Type B pancreatic cell (in vitro differentiated cells): ENCODE results near the gene CASR. TPM values are rescaled to one million over a fixed set of nuclear protein-coding genes. Genes with fewer than 3 reads are reported as not detected.

Experiments
- DNase-seq: peaks from one replicate; pipeline ENCODE4 v3.0.0; 2021; ENCODE audit warnings: mixed read lengths; ENCODE audit not compliant: unreplicated experiment; ENCODE audit errors: extremely low spot score
- H3K27ac Mint-ChIP-seq: 2 replicates; pipeline ENCODE4 v1.8.0; 2021; ENCODE audit warnings: mild to moderate bottlenecking, mixed read lengths
- H3K27me3 Mint-ChIP-seq: 2 replicates; pipeline ENCODE4 v1.8.0; 2021; ENCODE audit warnings: mixed read lengths
- H3K36me3 Mint-ChIP-seq: 2 replicates; pipeline ENCODE4 v1.8.0; 2021; ENCODE audit warnings: mixed read lengths
- H3K4me1 Mint-ChIP-seq: one replicate; pipeline ENCODE4 v1.8.0; 2021; ENCODE audit warnings: mixed read lengths; ENCODE audit not compliant: unreplicated experiment
- H3K4me3 Mint-ChIP-seq: 2 replicates; pipeline ENCODE4 v1.8.0; 2021; ENCODE audit warnings: mild to moderate bottlenecking, mixed read lengths
- H3K9me3 Mint-ChIP-seq: 2 replicates; pipeline ENCODE4 v1.8.0; 2021; ENCODE audit warnings: mixed read lengths
- total RNA-seq: library from RNA; stranded (reverse); gene quantifications from 2 replicates; pipeline ENCODE4 v1.2.1, GENCODE V29; 2021; ENCODE audit warnings: low replicate concordance
- TF ChIP-seq, protein P1 (sequence below): fragments of 200-600 bp; sonication (generic); conservative IDR thresholded peaks from 2 replicates; pipeline ENCODE4 v1.5.0; 2021; ENCODE audit warnings: antibody characterized with exemption, mild to moderate bottlenecking

CASR gene
- total RNA-seq, 1 donor from 2014 or later, result 0.87 TPM

DNA sequence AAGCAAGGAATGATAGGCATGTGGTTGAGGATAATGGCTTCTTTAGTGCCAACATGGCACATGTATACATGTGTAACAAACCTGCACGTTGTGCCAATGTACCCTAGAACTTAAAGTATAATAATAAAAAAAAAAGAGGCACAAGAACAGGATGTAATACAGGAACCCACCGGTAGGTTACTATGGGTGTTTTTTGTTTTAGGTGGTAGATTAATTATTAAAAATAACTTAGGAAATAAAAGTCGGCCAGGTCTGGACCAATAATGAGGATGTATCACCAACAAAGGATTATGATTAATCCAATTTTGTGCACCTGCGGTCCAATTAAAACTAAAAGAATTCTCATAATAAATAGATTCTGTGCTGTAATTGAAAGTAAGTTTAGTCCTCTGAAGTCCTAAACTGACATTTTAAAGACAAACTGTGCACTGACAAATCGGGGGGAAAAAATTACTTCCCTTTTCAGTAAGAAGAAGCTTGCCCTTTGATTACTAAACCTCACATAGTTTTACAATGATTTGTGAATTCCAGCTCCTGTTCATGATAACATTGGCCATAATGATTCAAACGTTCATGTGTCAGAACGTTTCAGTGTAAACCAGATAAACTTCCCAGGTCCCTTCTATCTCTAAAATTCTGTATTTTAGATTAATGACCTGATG lies 62.2 kb downstream of the CASR start:
- DNase-seq, result no peak
- Mint-ChIP-seq H3K4me1 (no peaks in the 10 kb centered on the region), H3K27ac (no peak overlapping the region), H3K27me3 (peaks cover 26% of the 10 kb centered on the region), H3K9me3 (no peaks in the 10 kb centered on the region), H3K36me3 (no peaks in the 10 kb centered on the region), H3K4me3 (no peak overlapping the region)
- TF ChIP-seq, protein P1, sequence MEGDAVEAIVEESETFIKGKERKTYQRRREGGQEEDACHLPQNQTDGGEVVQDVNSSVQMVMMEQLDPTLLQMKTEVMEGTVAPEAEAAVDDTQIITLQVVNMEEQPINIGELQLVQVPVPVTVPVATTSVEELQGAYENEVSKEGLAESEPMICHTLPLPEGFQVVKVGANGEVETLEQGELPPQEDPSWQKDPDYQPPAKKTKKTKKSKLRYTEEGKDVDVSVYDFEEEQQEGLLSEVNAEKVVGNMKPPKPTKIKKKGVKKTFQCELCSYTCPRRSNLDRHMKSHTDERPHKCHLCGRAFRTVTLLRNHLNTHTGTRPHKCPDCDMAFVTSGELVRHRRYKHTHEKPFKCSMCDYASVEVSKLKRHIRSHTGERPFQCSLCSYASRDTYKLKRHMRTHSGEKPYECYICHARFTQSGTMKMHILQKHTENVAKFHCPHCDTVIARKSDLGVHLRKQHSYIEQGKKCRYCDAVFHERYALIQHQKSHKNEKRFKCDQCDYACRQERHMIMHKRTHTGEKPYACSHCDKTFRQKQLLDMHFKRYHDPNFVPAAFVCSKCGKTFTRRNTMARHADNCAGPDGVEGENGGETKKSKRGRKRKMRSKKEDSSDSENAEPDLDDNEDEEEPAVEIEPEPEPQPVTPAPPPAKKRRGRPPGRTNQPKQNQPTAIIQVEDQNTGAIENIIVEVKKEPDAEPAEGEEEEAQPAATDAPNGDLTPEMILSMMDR, result peak; percentile 29

DNA sequence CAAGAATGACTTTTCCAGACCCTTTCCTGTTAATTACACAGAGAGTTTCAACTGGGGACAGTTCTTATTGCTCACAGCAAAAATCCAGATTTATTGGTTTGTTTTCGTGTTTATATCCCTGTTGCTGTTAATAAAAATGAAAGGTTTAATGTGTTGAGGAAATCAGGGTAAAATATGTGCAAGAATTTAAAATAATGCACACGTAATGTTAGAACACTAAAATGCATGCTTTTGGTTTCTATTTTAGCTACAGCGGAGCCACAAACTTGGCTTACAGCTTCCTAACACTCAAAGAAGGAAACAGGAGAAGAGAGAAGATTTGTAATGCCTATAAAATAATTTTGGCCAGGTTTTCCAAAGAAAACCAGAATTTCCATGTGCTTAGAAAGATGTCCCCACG lies 62.7 kb downstream of the CASR start:
- Mint-ChIP-seq H3K27me3 (peaks cover 21% of the 10 kb centered on the region), H3K4me1 (no peaks in the 10 kb centered on the region), H3K36me3 (no peaks in the 10 kb centered on the region), H3K9me3 (no peaks in the 10 kb centered on the region), H3K4me3 (no peak overlapping the region), H3K27ac (no peak overlapping the region)
- DNase-seq, result no peak
- TF ChIP-seq, protein P1, result no peak

DNA sequence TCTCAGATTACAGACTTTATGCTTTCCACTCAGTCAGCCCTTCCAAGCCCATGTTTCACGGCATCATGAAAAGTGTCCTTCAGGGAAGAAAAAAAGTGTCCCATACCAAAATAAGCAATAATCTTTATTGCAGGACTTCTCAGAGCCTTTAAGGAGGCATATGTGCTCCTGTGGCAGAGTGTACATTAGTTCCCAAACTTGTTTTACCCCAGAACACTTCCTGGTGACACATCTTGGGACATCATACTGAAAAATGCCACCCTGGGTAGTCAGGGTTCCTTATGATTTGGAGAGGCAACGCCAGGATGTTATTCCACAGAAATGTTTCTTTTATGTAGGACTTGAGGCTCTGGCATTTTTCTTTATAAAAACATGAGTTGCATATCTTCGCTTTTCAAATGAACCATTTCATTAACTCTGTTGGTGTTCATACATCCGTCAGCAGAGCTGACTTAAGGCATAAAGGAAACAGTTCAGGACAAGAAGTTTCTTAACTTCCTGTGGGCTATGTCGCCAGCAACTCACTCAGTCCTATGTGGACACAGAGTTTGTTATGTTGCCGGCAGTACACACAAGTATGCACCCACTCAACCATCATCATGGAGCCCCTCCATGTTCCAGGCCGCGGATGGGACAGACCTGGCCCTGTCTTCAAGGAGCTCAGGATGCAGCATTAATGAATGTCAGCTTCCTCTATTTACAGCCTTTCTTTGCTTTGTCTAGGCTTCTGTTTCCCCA lies 63.8 kb downstream of the CASR start:
- H3K27me3 Mint-ChIP-seq, result peaks cover 19% of the 10 kb centered on the region
- H3K36me3 Mint-ChIP-seq, result no peaks in the 10 kb centered on the region
- H3K27ac Mint-ChIP-seq, result no peak overlapping the region
- H3K9me3 Mint-ChIP-seq, result no peaks in the 10 kb centered on the region
- no peak for DNase-seq
- H3K4me3 Mint-ChIP-seq, result no peak overlapping the region
- no peaks in the 10 kb centered on the region for H3K4me1 Mint-ChIP-seq
- TF ChIP-seq, protein P1, result no peak

DNA sequence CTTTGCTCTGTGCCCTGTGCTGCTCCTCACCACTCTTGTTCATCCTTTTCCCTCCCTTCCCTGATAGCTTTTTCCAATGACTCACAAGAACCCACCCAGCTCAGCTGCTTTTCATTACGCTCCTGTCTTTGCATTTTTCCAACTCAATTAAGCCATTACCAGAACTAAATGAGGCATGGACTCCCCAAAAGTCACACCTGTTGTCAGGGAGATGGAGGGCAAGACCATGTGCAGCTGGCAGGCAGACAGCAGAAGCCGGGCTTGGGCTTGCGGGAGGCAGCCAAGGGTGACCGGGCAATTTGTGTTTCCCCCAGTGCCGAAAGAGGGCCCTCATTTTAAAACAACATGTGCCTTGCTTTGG lies 64.3 kb downstream of the CASR start:
- Mint-ChIP-seq H3K27me3 (peaks cover 13% of the 10 kb centered on the region), H3K9me3 (no peaks in the 10 kb centered on the region), H3K4me3 (no peak overlapping the region), H3K36me3 (no peaks in the 10 kb centered on the region), H3K4me1 (no peaks in the 10 kb centered on the region), H3K27ac (no peak overlapping the region)
- TF ChIP-seq, protein P1, result no peak
- no peak for DNase-seq

DNA sequence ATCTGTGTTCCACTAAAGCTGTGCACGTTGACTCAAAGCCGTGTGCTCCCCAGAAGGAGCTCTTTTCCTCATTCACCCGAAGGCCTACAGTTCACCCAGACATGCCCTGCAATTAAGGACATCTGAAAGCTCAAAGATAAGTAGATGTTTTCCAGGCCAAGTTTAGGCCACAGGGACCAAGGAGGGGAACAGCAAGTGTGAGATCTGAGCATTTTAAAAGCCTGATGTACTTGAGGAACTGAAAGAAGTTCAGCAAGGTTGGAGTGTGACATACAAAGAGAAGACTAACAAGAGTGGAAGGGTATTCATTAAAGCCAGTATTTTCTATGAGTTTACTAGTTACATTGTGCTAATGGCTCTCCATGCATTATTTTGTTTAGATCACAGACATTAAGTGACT lies 68.0 kb downstream of the CASR start:
- Mint-ChIP-seq H3K4me3 (no peak overlapping the region), H3K4me1 (no peaks in the 10 kb centered on the region), H3K27ac (no peak overlapping the region), H3K9me3 (no peaks in the 10 kb centered on the region), H3K36me3 (no peaks in the 10 kb centered on the region), H3K27me3 (peaks cover 9% of the 10 kb centered on the region)
- TF ChIP-seq, protein P1, result no peak
- DNase-seq, result no peak
